Endothelial cell of umbilical vein (primary cell): ENCODE results near the gene SKIC8.

Experiments used
- CTCF ChIP-seq, 2 donors: IDR thresholded peaks; 1 replicate in 1 of 2; 2 replicates in 1 of 2; pipeline ENCODE4 v1.5.1; 2011; ENCODE audit warnings: low read length in 2 of 2, mild to moderate bottlenecking in 2 of 2, moderate library complexity in 2 of 2, control low read depth in 1 of 2, inconsistent platforms in 1 of 2, low read depth in 1 of 2; ENCODE audit not compliant: insufficient read depth in 1 of 2; ENCODE audit errors: extremely low read depth in 1 of 2
- EZH2 ChIP-seq: IDR thresholded peaks from 2 replicates; pipeline ENCODE4 v1.6.1; 2012; ENCODE audit warnings: borderline replicate concordance, low read depth, mild to moderate bottlenecking, moderate library complexity, low read length, inconsistent platforms; ENCODE audit not compliant: severe bottlenecking
- FOS ChIP-seq: IDR thresholded peaks from 2 replicates; pipeline ENCODE4 v1.6.1; 2011; ENCODE audit warnings: mild to moderate bottlenecking, low read length, moderate library complexity, borderline replicate concordance; ENCODE audit not compliant: insufficient read depth
- POLR2A ChIP-seq: IDR thresholded peaks from 2 replicates; pipeline ENCODE4 v1.6.1; 2012; ENCODE audit warnings: low read depth, mild to moderate bottlenecking, control low read depth, low read length
- POLR2AphosphoS5 ChIP-seq: IDR thresholded peaks from 2 replicates; pipeline ENCODE4 v1.6.1; 2012; ENCODE audit warnings: low read depth, mild to moderate bottlenecking, control low read depth, low read length, moderate library complexity; ENCODE audit not compliant: insufficient read depth

- TF ChIP-seq POLR2A, result no peak
- TF ChIP-seq CTCF (IDR thresholded peaks at IDR 0.05; ENCODE audit: extremely low read depth in 1 of 2, insufficient read depth in 1 of 2, low read depth in 1 of 2, low read length in 2 of 2), result peak in 1 of 2 donors; percentile 5
- TF ChIP-seq POLR2AphosphoS5, result no peak
- no peak for TF ChIP-seq EZH2
- TF ChIP-seq FOS, result no peak
These were observed 17.9 kb upstream of the SKIC8 start for GRCh38 chr15:78317145-78317836.
